Vagina (tissue), 2 donors: ENCODE data around the gene MNDA. TPM values are rescaled to one million over a fixed set of nuclear protein-coding genes. Genes with fewer than 3 reads are reported as not detected.

Experiments used
- DNase-seq, 2 donors: peaks; one replicate each; pipeline ENCODE4 v3.0.0-alpha.2; 2017; ENCODE audit errors: extremely low spot score in 2 of 2
- H3K27ac ChIP-seq: fragments of 200-600 bp; sonication (generic); one replicate; pipeline ENCODE4 v1.5.1; 2019
- H3K27me3 ChIP-seq: fragments of 200-600 bp; sonication (generic); one replicate; pipeline ENCODE4 v1.5.1; 2019
- H3K36me3 ChIP-seq, 2 donors: fragments of 200-600 bp; sonication (generic); one replicate each; pipeline ENCODE4 v1.5.1; 2017 to 2019
- H3K4me1 ChIP-seq: fragments of 200-600 bp; sonication (generic); one replicate; pipeline ENCODE4 v1.5.1; 2019
- H3K4me3 ChIP-seq, 2 donors: fragments of 200-600 bp; sonication (generic); 1 replicate in 1 of 2; 2 replicates in 1 of 2; pipeline ENCODE4 v1.5.1; 2016 to 2019
- H3K9me3 ChIP-seq: fragments of 200-600 bp; sonication (generic); one replicate; pipeline ENCODE4 v1.5.1; 2019
- CTCF ChIP-seq, 3 experiments: fragments of 450-650 bp in 2 of 3; fragments of 200-600 bp in 1 of 3; sonication (generic) in 1 of 3; IDR thresholded peaks; one replicate each; pipeline ENCODE4 v1.5.1; 2017 to 2019; ENCODE audit warnings: antibody characterized with exemption in 3 of 3, mild to moderate bottlenecking in 2 of 3, moderate library complexity in 2 of 3
- POLR2A ChIP-seq, 2 donors: fragments of 450-650 bp; IDR thresholded peaks; one replicate each; pipeline ENCODE4 v1.6.1; 2017; ENCODE audit warnings: antibody characterized with exemption in 2 of 2, mild to moderate bottlenecking in 2 of 2, moderate library complexity in 2 of 2
- POLR2AphosphoS5 ChIP-seq, 2 donors: sonication (generic); formaldehyde crosslinking; IDR thresholded peaks; one replicate each; pipeline ENCODE4 v1.9.0; 2017; ENCODE audit warnings: antibody characterized with exemption in 2 of 2, mild to moderate bottlenecking in 2 of 2, low read depth in 1 of 2; ENCODE audit not compliant: insufficient read depth in 1 of 2
- intact Hi-C: fragments of 100-400 bp; cut with DNase I; formaldehyde crosslinking; loops from one replicate; pipeline ENCODE4 v1.15.1; 2023
- total RNA-seq: library from RNA; depleted of rRNA; stranded (reverse); fragments of >200 nt; gene quantifications from one replicate; pipeline ENCODE4 v1.2.3, GENCODE V29; 2016

The MNDA gene
- 3.2 TPM for total RNA-seq

- no peak within 1 kb of the TSS for H3K4me3 ChIP-seq
- no peaks in the 10 kb centered on the region for H3K36me3 ChIP-seq
- H3K27ac ChIP-seq: no peak within 1 kb of the TSS
- intact Hi-C loops: no loop called here
- no peak for TF ChIP-seq CTCF (IDR thresholded peaks at IDR 0.05)
- TF ChIP-seq POLR2A (IDR thresholded peaks at IDR 0.05): no peak
- no peak for TF ChIP-seq POLR2AphosphoS5 (IDR thresholded peaks at IDR 0.05; ENCODE audit: insufficient read depth in 1 of 2, low read depth in 1 of 2)
- DNase-seq: no peak
- no peaks in the 10 kb centered on the region for H3K4me1 ChIP-seq
- no peaks in the 10 kb centered on the region for H3K27me3 ChIP-seq
- no peaks in the 10 kb centered on the region for H3K9me3 ChIP-seq
These were observed at the start of gene MNDA for GRCh38 chr1:158830904-158831507. TSS of gene MNDA (plus strand) at chr1:158831351. CDS start at chr1:158842154, 10,803 bp downstream.

DNA sequence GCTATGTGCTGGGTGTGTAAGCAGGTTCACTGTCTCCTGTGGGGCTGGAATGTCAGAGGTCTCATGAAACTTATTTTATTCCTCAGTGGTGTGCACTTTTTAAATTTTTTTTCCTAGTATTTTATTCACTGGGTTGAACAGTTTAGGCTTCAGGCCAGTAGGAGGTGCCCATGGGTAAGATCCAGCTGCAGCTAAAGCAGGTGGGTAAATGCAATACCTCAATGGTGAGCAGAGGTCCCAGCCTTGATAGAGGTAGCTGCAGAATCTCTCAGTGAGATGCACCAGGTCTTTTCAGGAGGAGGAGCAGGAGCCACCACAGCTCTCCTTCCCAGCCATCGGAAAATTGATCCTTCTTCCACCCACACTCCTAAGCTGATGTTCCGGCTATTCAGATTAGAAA is 37.5 kb upstream of the MNDA start:
- H3K4me3 ChIP-seq: no peak overlapping the region
- no peak for TF ChIP-seq CTCF (IDR thresholded peaks at IDR 0.05)
- TF ChIP-seq POLR2A (IDR thresholded peaks at IDR 0.05): no peak
- TF ChIP-seq POLR2AphosphoS5 (IDR thresholded peaks at IDR 0.05; ENCODE audit: insufficient read depth in 1 of 2, low read depth in 1 of 2): no peak
- H3K27me3 ChIP-seq: no peaks in the 10 kb centered on the region
- intact Hi-C loops: no loop called here
- no peaks in the 10 kb centered on the region for H3K36me3 ChIP-seq
- no peak overlapping the region for H3K27ac ChIP-seq
- H3K9me3 ChIP-seq: no peaks in the 10 kb centered on the region
- no peaks in the 10 kb centered on the region for H3K4me1 ChIP-seq
- DNase-seq: no peak

- Histone ChIP-seq H3K4me1 (no peaks in the 10 kb centered on the region), H3K27me3 (no peaks in the 10 kb centered on the region), H3K9me3 (no peaks in the 10 kb centered on the region), H3K36me3 (no peaks in the 10 kb centered on the region), H3K27ac (no peak overlapping the region), H3K4me3 (no peak overlapping the region)
- intact Hi-C loops: no loop called here
- no peak for DNase-seq
- TF ChIP-seq POLR2AphosphoS5 (IDR thresholded peaks at IDR 0.05; ENCODE audit: insufficient read depth in 1 of 2, low read depth in 1 of 2) (no peak), CTCF (IDR thresholded peaks at IDR 0.05) (no peak), POLR2A (IDR thresholded peaks at IDR 0.05) (no peak)
These were observed 36.9 kb upstream of the MNDA start for GRCh38 chr1:158794247-158794646.

GRCh38 chr1:158798531-158798930 is 32.6 kb upstream of the MNDA start:
- intact Hi-C loops: no loop called here
- H3K27ac ChIP-seq: no peak overlapping the region
- no peaks in the 10 kb centered on the region for H3K9me3 ChIP-seq
- no peak overlapping the region for H3K4me3 ChIP-seq
- H3K4me1 ChIP-seq: no peaks in the 10 kb centered on the region
- TF ChIP-seq CTCF (IDR thresholded peaks at IDR 0.05): no peak
- DNase-seq: no peak
- no peaks in the 10 kb centered on the region for H3K27me3 ChIP-seq
- H3K36me3 ChIP-seq: no peaks in the 10 kb centered on the region

DNA sequence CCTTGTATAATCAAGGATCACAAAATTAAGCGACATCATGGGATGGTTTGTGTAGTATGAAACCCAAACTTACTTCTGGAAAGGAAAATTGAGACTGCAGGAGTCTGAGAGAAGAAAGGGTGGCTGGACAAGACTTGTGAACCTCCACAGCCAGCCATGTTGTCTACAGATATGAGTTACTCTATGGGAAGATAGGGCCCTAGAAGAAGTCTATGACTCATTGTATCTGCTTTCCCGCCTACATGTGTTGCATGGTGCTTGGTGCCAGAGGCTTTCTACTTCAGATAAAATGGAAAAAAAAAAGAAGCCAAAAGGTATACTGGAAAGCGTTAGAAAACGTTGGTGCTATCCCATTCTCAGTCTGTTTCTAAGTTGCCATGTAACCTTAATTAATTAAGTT is 31.5 kb upstream of the MNDA start:
- DNase-seq: no peak
- H3K27ac ChIP-seq: no peak overlapping the region
- H3K27me3 ChIP-seq: no peaks in the 10 kb centered on the region
- no peak overlapping the region for H3K4me3 ChIP-seq
- no peaks in the 10 kb centered on the region for H3K4me1 ChIP-seq
- H3K9me3 ChIP-seq: no peaks in the 10 kb centered on the region
- intact Hi-C loops: no loop called here
- TF ChIP-seq CTCF (IDR thresholded peaks at IDR 0.05): no peak
- TF ChIP-seq POLR2A (IDR thresholded peaks at IDR 0.05): no peak
- TF ChIP-seq POLR2AphosphoS5 (IDR thresholded peaks at IDR 0.05; ENCODE audit: insufficient read depth in 1 of 2, low read depth in 1 of 2): no peak
- no peaks in the 10 kb centered on the region for H3K36me3 ChIP-seq
